ENCODE measurements around the gene ANKRD13C.

The ANKRD13C gene

DNA sequence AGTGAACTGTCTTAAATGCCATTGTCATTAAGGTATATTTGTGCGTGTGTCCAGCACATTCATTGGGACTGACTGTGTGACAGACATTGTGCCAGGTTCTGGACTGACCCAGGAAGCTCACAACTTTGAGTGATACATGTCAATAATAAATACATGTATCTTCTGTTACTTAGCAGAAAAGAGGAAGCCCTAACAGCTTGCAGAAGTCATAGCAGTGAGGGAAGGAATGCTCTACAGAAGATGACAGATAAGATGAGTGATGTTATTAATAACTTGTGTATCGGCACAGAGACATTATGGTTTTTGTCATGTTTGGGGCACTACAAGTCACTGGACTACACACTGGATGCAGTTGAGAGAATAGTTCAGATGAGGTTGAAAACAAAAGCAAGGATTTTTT, 134.5 kb downstream of the ANKRD13C start:
- no peak for DNase-seq (ENCODE audit: low read depth)

DNA sequence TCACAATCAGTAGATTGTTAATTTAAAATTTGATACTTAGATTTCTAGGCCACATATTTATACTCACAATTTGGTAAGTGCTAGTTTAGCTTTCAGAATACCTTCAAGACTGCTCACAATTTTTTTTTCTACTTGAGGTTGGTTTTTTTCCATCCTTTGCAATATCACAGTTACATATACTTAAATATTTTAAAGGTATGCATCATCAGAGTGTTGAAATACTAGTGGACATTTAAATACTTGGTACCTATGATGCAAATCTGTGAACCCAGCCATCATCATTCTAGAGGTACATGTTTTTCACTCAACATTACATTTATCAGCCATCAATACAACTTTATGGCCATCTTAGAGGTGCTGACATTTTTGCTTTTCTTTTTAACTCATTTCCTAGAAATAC, 143.0 kb downstream of the ANKRD13C start:
- DNase-seq (ENCODE audit: low read depth) = no peak

GRCh38 chr1:70210820-70211219, 143.7 kb downstream of the ANKRD13C start:
- DNase-seq (ENCODE audit: low read depth) = no peak

Data from CMK (cell line).